ENCODE results near the gene TEX47.

GRCh38 chr7:88842201-88842600 lies 46.7 kb upstream of the TEX47 start:
- TF ChIP-seq CTCF (IDR thresholded peaks at IDR 0.05) (no peak), POLR2A (IDR thresholded peaks at IDR 0.05) (no peak)

Measured in thyroid gland (tissue), 4 donors.